ENCODE measurements around the gene SLC25A21.
"Not testable (repeated sequence)": the region's sequence is repeated elsewhere in the genome, so short reads cannot be mapped to it uniquely, and the experiment has no call there.

DNA sequence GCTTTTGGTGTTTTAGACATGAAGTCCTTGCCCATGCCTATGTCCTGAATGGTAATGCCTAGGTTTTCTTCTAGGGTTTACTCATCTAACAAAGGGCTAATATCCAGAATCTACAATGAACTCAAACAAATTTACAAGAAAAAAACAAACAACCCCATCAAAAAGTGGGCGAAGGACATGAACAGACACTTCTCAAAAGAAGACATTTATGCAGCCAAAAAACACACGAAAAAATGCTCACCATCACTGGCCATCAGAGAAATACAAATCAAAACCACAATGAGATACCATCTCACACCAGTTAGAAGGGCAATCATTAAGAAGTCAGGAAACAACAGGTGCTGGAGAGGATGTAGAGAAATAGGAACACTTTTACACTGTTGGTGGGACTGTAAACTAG is 10.1 kb downstream of the SLC25A21 start:
- not testable (repeated sequence) for TF ChIP-seq POLR2AphosphoS5, POLR2A (IDR thresholded peaks at IDR 0.05)
